SW 1271 (cell line): Measurements from ENCODE around the gene CACNA1S.
A peak's percentile ranks its signal among the peaks of the same experiment; 100 is the strongest.

Experiments used
- DNase-seq, 2 experiments: peaks; one replicate each; lab custom pipeline; 2025; lab: John Stamatoyannopoulos, UW

The CACNA1S gene

GRCh38 chr1:201013991-201014815 is 98.0 kb downstream of the CACNA1S start:
- no peak for DNase-seq

GRCh38 chr1:201013031-201013485 is 99.2 kb downstream of the CACNA1S start:
- DNase-seq, result no peak

- no peak for DNase-seq
Observed at GRCh38 chr1:201011616-201012015, 100.6 kb downstream of the CACNA1S start.

GRCh38 chr1:201009962-201010645 is 102.1 kb downstream of the CACNA1S start:
- no peak for DNase-seq

GRCh38 chr1:201008666-201009360 is 103.4 kb downstream of the CACNA1S start:
- no peak for DNase-seq

- DNase-seq, result no peak
Observed at GRCh38 chr1:201007481-201007880, 104.7 kb downstream of the CACNA1S start.

GRCh38 chr1:201006450-201006849 is 105.8 kb downstream of the CACNA1S start:
- DNase-seq, result peak in 1 of 2 experiments; percentile 14

- no peak for DNase-seq
Observed at GRCh38 chr1:201004732-201005131, 107.5 kb downstream of the CACNA1S start.

- DNase-seq, result no peak
Observed at GRCh38 chr1:201004154-201004553, 108.1 kb downstream of the CACNA1S start.

GRCh38 chr1:201002510-201002909 is 109.7 kb downstream of the CACNA1S start:
- DNase-seq, result no peak

GRCh38 chr1:201001962-201002361 is 110.3 kb downstream of the CACNA1S start:
- DNase-seq, result no peak

- DNase-seq, result no peak
Observed at GRCh38 chr1:201000391-201000790, 111.8 kb downstream of the CACNA1S start.

- DNase-seq, result no peak
Observed at GRCh38 chr1:200999667-201000066, 112.6 kb downstream of the CACNA1S start.

- DNase-seq, result no peak
Observed at GRCh38 chr1:200998323-200998722, 113.9 kb downstream of the CACNA1S start.

- no peak for DNase-seq
Observed at GRCh38 chr1:200992382-200993048, 119.7 kb downstream of the CACNA1S start.

GRCh38 chr1:200991097-200991614 is 121.1 kb downstream of the CACNA1S start:
- DNase-seq, result no peak

GRCh38 chr1:200990114-200990513 is 122.1 kb downstream of the CACNA1S start:
- no peak for DNase-seq
